WTC11 (cell line): ENCODE results near the gene ZNF516. TPM values are rescaled to one million over a fixed set of nuclear protein-coding genes. Genes with fewer than 3 reads are reported as not detected.

Experiments used
- ATAC-seq: fragments of 200-7000 bp; cut with Tn5 transposase; 2 replicates; pipeline ENCODE4 v1.10.0; 2021; ENCODE audit warnings: mild to moderate bottlenecking, moderate library complexity
- CTCF ChIA-PET: fragments of 300-600 bp; sonication (Branson Sonifier 250); formaldehyde crosslinking; loops from one replicate; lab custom pipeline; 2021; ENCODE audit warnings: antibody characterized with exemption; lab: Charles Lee
- POLR2A ChIA-PET: fragments of 350-600 bp; sonication (Branson Sonifier 250); formaldehyde crosslinking; loops from one replicate; lab custom pipeline; 2021; ENCODE audit warnings: antibody characterized with exemption; lab: Charles Lee
- DNase-seq: peaks from one replicate; pipeline ENCODE4 v3.0.0; 2021; ENCODE audit warnings: low spot score
- H3K27ac Mint-ChIP-seq: 2 replicates; pipeline ENCODE4 v1.8.0; 2021; ENCODE audit warnings: mixed read lengths
- H3K27me3 Mint-ChIP-seq: 2 replicates; pipeline ENCODE4 v1.8.0; 2021; ENCODE audit warnings: low read depth, mild to moderate bottlenecking, moderate library complexity, mixed read lengths
- H3K36me3 Mint-ChIP-seq: 2 replicates; pipeline ENCODE4 v1.8.0; 2021; ENCODE audit warnings: mixed read lengths
- H3K4me1 Mint-ChIP-seq: 2 replicates; pipeline ENCODE4 v1.8.0; 2022; ENCODE audit warnings: mixed read lengths
- H3K4me3 Mint-ChIP-seq: 2 replicates; pipeline ENCODE4 v1.8.0; 2021; ENCODE audit warnings: mild to moderate bottlenecking, moderate library complexity, mixed read lengths
- H3K9me3 Mint-ChIP-seq: 2 replicates; pipeline ENCODE4 v1.8.0; 2021; ENCODE audit warnings: mixed read lengths
- FOXK1 ChIP-seq: sonication (generic); formaldehyde crosslinking; IDR thresholded peaks from 2 replicates; pipeline ENCODE4 v1.8.0; 2022; ENCODE audit warnings: mild to moderate bottlenecking, moderate library complexity, missing genetic modification reagents
- NFATC4 ChIP-seq: fragments of 250-450 bp; sonication (Bioruptor Pico); IDR thresholded peaks from 2 replicates; pipeline ENCODE4 v1.9.0; 2021; ENCODE audit warnings: mild to moderate bottlenecking
- OVOL2 ChIP-seq: fragments of 250-450 bp; sonication (Bioruptor Pico); IDR thresholded peaks from 2 replicates; pipeline ENCODE4 v1.9.0; 2021; ENCODE audit warnings: mild to moderate bottlenecking, borderline replicate concordance
- SP1 ChIP-seq: sonication (generic); formaldehyde crosslinking; conservative IDR thresholded peaks from 2 replicates; pipeline ENCODE4 v1.8.1; 2022; ENCODE audit warnings: missing genetic modification reagents
- TP53 ChIP-seq: sonication (generic); formaldehyde crosslinking; IDR thresholded peaks from 2 replicates; pipeline ENCODE4 v1.8.1; 2023; ENCODE audit warnings: mild to moderate bottlenecking, missing genetic modification reagents
- ZNF121 ChIP-seq: sonication (generic); formaldehyde crosslinking; IDR thresholded peaks from 2 replicates; pipeline ENCODE4 v1.8.0; 2023; ENCODE audit warnings: missing genetic modification reagents
- ZNF219 ChIP-seq: sonication (generic); formaldehyde crosslinking; IDR thresholded peaks from 2 replicates; pipeline ENCODE4 v1.8.0; 2023; ENCODE audit warnings: missing genetic modification reagents, mild to moderate bottlenecking, borderline replicate concordance
- ZNF232 ChIP-seq: sonication (generic); formaldehyde crosslinking; IDR thresholded peaks from 2 replicates; pipeline ENCODE4 v1.8.0; 2022; ENCODE audit warnings: mild to moderate bottlenecking, missing genetic modification reagents
- total RNA-seq: library from RNA; stranded (reverse); gene quantifications from 3 replicates; pipeline ENCODE4 v1.2.3, GENCODE V29; 2021
- TF ChIP-seq, protein P1 (sequence below): sonication (generic); formaldehyde crosslinking; IDR thresholded peaks from 2 replicates; pipeline ENCODE4 v1.8.1; 2022; ENCODE audit warnings: low read depth, missing genetic modification reagents, borderline replicate concordance
- TF ChIP-seq, protein P2 (sequence below): sonication (generic); formaldehyde crosslinking; IDR thresholded peaks from 2 replicates; pipeline ENCODE4 v1.8.1; 2022; ENCODE audit warnings: missing genetic modification reagents, borderline replicate concordance
- TF ChIP-seq, protein P3 (sequence below): sonication (generic); formaldehyde crosslinking; IDR thresholded peaks from 2 replicates; pipeline ENCODE4 v1.8.0; 2022; ENCODE audit warnings: missing genetic modification reagents
- TF ChIP-seq, protein P4 (sequence below): fragments of 250-450 bp; sonication (Bioruptor Pico); IDR thresholded peaks from 2 replicates; pipeline ENCODE4 v1.9.0; 2021; ENCODE audit warnings: mild to moderate bottlenecking, borderline replicate concordance
- TF ChIP-seq, protein P5 (sequence below): sonication (generic); formaldehyde crosslinking; IDR thresholded peaks from 2 replicates; pipeline ENCODE4 v1.8.1; 2022; ENCODE audit warnings: mild to moderate bottlenecking, moderate library complexity, missing genetic modification reagents
- TF ChIP-seq, protein P6 (sequence below): sonication (generic); formaldehyde crosslinking; conservative IDR thresholded peaks from 2 replicates; pipeline ENCODE4 v1.8.1; 2022; ENCODE audit warnings: mild to moderate bottlenecking, missing genetic modification reagents

Gene ZNF516
- total RNA-seq, 1 experiment from 2014 or later, result 58.6 TPM

DNA sequence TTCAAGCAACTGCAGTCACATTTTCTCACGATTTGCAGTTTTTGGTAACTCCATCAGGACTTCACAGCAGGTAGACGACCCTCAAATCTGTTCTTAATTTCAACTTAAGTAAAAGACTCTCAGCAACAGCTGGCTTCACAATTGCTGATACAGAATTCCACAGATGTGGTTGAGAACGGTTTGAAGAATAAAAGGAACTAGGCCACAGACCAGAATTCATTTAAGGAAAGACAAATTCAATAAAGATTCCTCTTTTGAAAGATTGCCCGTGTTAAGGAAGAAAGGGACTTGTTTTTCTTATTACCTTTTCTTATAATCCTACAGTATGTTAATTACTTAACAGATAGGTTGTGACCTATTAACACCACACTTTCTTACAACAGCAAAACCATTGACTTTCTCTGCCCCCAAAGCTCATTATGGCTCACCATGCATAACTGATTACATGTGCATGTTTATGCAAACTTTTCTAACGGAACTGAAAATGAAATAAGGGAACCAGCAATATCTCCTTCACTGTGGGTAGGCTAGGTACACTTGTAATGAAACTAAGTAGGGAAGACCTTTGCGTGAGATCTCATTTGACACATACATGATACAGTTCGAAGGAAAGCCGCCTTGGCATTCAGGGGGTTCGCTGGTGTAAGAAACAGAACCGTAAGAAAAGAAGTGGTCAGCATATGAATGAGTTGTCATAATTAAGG is 4.7 kb upstream of the ZNF516 start (continued):
- TF ChIP-seq, protein P1, sequence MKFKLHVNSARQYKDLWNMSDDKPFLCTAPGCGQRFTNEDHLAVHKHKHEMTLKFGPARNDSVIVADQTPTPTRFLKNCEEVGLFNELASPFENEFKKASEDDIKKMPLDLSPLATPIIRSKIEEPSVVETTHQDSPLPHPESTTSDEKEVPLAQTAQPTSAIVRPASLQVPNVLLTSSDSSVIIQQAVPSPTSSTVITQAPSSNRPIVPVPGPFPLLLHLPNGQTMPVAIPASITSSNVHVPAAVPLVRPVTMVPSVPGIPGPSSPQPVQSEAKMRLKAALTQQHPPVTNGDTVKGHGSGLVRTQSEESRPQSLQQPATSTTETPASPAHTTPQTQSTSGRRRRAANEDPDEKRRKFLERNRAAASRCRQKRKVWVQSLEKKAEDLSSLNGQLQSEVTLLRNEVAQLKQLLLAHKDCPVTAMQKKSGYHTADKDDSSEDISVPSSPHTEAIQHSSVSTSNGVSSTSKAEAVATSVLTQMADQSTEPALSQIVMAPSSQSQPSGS (CRISPR knock-in tag), result no peak
- no peak for TF ChIP-seq FOXK1
- no peak for TF ChIP-seq OVOL2 (CRISPR knock-in tag)
- TF ChIP-seq, protein P2, sequence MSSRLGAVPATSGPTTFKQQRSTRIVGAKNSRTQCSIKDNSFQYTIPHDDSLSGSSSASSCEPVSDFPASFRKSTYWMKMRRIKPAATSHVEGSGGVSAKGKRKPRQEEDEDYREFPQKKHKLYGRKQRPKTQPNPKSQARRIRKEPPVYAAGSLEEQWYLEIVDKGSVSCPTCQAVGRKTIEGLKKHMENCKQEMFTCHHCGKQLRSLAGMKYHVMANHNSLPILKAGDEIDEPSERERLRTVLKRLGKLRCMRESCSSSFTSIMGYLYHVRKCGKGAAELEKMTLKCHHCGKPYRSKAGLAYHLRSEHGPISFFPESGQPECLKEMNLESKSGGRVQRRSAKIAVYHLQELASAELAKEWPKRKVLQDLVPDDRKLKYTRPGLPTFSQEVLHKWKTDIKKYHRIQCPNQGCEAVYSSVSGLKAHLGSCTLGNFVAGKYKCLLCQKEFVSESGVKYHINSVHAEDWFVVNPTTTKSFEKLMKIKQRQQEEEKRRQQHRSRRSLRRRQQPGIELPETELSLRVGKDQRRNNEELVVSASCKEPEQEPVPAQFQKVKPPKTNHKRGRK (CRISPR knock-in tag), result no peak
- TF ChIP-seq NFATC4 (CRISPR knock-in tag), result no peak
- TF ChIP-seq, protein P3, sequence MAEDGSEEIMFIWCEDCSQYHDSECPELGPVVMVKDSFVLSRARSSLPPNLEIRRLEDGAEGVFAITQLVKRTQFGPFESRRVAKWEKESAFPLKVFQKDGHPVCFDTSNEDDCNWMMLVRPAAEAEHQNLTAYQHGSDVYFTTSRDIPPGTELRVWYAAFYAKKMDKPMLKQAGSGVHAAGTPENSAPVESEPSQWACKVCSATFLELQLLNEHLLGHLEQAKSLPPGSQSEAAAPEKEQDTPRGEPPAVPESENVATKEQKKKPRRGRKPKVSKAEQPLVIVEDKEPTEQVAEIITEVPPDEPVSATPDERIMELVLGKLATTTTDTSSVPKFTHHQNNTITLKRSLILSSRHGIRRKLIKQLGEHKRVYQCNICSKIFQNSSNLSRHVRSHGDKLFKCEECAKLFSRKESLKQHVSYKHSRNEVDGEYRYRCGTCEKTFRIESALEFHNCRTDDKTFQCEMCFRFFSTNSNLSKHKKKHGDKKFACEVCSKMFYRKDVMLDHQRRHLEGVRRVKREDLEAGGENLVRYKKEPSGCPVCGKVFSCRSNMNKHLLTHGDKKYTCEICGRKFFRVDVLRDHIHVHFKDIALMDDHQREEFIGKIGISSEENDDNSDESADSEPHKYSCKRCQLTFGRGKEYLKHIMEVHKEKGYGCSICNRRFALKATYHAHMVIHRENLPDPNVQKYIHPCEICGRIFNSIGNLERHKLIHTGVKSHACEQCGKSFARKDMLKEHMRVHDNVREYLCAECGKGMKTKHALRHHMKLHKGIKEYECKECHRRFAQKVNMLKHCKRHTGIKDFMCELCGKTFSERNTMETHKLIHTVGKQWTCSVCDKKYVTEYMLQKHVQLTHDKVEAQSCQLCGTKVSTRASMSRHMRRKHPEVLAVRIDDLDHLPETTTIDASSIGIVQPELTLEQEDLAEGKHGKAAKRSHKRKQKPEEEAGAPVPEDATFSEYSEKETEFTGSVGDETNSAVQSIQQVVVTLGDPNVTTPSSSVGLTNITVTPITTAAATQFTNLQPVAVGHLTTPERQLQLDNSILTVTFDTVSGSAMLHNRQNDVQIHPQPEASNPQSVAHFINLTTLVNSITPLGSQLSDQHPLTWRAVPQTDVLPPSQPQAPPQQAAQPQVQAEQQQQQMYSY, result no peak
- TF ChIP-seq, all 79 proteins: peak for 0

DNA sequence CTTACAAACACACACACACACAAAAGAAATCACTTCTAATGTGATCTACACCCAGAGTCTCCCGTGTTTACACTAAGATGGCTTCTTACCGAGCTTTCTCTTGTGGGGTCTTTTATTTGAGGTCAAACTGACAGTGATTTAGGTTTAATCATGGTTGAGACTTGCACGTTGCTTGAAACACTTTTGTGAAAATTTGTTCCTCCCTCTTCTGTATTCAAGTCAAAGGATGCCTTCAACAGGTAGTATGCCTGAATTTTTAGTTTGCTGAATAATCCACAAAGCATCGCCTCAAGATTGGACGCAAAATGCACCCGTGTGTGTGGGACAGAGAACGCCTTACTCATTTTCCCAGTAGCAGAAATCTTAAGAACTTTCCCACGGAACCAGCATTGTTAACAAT is 4.0 kb upstream of the ZNF516 start:
- Mint-ChIP-seq H3K9me3 (no peaks in the 10 kb centered on the region), H3K4me1 (peaks cover 28% of the 10 kb centered on the region), H3K4me3 (no peak overlapping the region), H3K27me3 (peaks cover 41% of the 10 kb centered on the region), H3K36me3 (no peaks in the 10 kb centered on the region), H3K27ac (no peak overlapping the region)
- no peak for DNase-seq
- ChIA-PET CTCF (no interaction called here), POLR2A (no interaction called here)
- TF ChIP-seq, protein P4, sequence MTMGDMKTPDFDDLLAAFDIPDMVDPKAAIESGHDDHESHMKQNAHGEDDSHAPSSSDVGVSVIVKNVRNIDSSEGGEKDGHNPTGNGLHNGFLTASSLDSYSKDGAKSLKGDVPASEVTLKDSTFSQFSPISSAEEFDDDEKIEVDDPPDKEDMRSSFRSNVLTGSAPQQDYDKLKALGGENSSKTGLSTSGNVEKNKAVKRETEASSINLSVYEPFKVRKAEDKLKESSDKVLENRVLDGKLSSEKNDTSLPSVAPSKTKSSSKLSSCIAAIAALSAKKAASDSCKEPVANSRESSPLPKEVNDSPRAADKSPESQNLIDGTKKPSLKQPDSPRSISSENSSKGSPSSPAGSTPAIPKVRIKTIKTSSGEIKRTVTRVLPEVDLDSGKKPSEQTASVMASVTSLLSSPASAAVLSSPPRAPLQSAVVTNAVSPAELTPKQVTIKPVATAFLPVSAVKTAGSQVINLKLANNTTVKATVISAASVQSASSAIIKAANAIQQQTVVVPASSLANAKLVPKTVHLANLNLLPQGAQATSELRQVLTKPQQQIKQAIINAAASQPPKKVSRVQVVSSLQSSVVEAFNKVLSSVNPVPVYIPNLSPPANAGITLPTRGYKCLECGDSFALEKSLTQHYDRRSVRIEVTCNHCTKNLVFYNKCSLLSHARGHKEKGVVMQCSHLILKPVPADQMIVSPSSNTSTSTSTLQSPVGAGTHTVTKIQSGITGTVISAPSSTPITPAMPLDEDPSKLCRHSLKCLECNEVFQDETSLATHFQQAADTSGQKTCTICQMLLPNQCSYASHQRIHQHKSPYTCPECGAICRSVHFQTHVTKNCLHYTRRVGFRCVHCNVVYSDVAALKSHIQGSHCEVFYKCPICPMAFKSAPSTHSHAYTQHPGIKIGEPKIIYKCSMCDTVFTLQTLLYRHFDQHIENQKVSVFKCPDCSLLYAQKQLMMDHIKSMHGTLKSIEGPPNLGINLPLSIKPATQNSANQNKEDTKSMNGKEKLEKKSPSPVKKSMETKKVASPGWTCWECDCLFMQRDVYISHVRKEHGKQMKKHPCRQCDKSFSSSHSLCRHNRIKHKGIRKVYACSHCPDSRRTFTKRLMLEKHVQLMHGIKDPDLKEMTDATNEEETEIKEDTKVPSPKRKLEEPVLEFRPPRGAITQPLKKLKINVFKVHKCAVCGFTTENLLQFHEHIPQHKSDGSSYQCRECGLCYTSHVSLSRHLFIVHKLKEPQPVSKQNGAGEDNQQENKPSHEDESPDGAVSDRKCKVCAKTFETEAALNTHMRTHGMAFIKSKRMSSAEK (CRISPR knock-in tag), result no peak
- no peak for TF ChIP-seq TP53 (CRISPR knock-in tag)
- TF ChIP-seq, protein P5, sequence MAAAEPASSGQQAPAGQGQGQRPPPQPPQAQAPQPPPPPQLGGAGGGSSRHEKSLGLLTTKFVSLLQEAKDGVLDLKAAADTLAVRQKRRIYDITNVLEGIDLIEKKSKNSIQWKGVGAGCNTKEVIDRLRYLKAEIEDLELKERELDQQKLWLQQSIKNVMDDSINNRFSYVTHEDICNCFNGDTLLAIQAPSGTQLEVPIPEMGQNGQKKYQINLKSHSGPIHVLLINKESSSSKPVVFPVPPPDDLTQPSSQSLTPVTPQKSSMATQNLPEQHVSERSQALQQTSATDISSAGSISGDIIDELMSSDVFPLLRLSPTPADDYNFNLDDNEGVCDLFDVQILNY (CRISPR knock-in tag), result no peak
- no peak for ATAC-seq

DNA sequence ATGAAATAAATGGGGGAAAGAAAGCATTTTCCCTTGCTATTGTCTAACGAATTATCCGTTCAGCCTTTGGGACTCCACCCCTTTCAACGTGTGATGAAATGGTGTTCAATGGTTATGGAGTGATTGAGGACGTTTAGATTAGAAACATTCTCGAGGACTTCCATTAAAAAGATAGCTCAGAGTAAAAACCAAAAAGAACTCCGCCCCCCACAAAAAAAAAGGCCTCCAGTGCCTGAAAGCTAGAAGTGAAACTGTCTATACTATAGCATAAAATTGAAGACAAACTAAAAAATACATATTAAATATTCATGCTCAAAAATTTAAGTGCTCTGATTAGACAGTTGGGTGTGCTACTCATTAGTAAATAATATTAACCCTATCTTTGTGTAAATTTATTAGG is 3.0 kb upstream of the ZNF516 start:
- Mint-ChIP-seq H3K27ac (no peak overlapping the region), H3K27me3 (peaks cover 49% of the 10 kb centered on the region), H3K4me1 (peaks cover 27% of the 10 kb centered on the region), H3K4me3 (no peak overlapping the region), H3K36me3 (no peaks in the 10 kb centered on the region), H3K9me3 (no peaks in the 10 kb centered on the region)
- ChIA-PET CTCF (interaction anchor here (1.9 kb wide), 1 partner anchor 10 kb away, joined by 10 read pairs; no protein-coding TSS in a partner anchor), POLR2A (no interaction called here)
- DNase-seq (no peak), ATAC-seq (no peak)
- TF ChIP-seq SP1 (CRISPR knock-in tag), result no peak
- TF ChIP-seq FOXK1, result no peak
- no peak for TF ChIP-seq ZNF121 (CRISPR knock-in tag)
- TF ChIP-seq, protein P3, result no peak
- no peak for TF ChIP-seq ZNF219 (CRISPR knock-in tag)
- no peak for TF ChIP-seq OVOL2 (CRISPR knock-in tag)
- no peak for TF ChIP-seq ZNF232 (CRISPR knock-in tag)
- TF ChIP-seq, protein P6, sequence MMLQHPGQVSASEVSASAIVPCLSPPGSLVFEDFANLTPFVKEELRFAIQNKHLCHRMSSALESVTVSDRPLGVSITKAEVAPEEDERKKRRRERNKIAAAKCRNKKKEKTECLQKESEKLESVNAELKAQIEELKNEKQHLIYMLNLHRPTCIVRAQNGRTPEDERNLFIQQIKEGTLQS (CRISPR knock-in tag), result no peak
